ENCODE results near the gene TLK1. TPM values are rescaled to one million over a fixed set of nuclear protein-coding genes. Genes with fewer than 3 reads are reported as not detected.

TLK1 gene
- total RNA-seq, 1 donor from 2014 or later: 86.5 TPM

DNA sequence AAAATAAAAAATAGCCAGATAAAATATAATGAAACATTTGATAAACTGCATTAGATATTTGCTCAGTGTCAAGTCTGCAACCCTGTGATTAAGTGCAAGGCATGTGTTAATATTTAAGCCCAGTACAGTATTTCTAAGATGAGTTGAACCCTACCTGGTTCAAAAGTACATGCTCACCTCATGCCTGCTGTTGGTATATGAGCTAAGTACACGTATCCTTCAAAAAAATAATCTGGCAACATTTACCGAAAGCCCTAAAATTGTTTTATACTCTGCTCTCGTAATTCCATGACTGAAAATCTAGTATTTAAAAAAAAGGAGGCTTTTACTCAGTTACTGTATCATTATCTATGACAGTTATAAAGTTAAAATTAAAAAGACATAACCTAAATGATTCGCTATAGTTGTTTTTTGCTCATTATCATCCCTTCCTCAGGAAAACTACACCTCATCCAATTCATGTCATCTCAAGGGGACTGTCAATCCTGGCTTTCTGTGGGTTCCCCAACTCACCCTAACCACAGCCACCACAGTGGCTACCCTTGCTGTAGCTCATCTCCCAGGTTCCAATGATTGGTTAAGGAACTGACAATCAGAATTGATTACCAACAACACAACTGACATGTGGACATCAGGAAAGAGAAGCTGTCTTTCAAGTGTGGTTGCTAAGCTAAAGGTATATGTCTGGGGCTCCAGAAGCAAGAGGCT lies 10.6 kb downstream of the TLK1 start:
- DNase-seq (ENCODE audit: extremely low spot score, unreplicated experiment): no peak
- TF ChIP-seq, protein P1, sequence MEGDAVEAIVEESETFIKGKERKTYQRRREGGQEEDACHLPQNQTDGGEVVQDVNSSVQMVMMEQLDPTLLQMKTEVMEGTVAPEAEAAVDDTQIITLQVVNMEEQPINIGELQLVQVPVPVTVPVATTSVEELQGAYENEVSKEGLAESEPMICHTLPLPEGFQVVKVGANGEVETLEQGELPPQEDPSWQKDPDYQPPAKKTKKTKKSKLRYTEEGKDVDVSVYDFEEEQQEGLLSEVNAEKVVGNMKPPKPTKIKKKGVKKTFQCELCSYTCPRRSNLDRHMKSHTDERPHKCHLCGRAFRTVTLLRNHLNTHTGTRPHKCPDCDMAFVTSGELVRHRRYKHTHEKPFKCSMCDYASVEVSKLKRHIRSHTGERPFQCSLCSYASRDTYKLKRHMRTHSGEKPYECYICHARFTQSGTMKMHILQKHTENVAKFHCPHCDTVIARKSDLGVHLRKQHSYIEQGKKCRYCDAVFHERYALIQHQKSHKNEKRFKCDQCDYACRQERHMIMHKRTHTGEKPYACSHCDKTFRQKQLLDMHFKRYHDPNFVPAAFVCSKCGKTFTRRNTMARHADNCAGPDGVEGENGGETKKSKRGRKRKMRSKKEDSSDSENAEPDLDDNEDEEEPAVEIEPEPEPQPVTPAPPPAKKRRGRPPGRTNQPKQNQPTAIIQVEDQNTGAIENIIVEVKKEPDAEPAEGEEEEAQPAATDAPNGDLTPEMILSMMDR (IDR thresholded peaks at IDR 0.05): no peak
- Mint-ChIP-seq H3K27ac (ENCODE audit: unreplicated experiment) (no peak overlapping the region), H3K9me3 (ENCODE audit: unreplicated experiment) (no peaks in the 10 kb centered on the region), H3K4me3 (ENCODE audit: unreplicated experiment) (no peak overlapping the region), H3K27me3 (ENCODE audit: unreplicated experiment) (no peaks in the 10 kb centered on the region), H3K36me3 (ENCODE audit: unreplicated experiment) (peaks cover 2% of the 10 kb centered on the region), H3K4me1 (ENCODE audit: unreplicated experiment) (peaks cover 34% of the 10 kb centered on the region)

DNA sequence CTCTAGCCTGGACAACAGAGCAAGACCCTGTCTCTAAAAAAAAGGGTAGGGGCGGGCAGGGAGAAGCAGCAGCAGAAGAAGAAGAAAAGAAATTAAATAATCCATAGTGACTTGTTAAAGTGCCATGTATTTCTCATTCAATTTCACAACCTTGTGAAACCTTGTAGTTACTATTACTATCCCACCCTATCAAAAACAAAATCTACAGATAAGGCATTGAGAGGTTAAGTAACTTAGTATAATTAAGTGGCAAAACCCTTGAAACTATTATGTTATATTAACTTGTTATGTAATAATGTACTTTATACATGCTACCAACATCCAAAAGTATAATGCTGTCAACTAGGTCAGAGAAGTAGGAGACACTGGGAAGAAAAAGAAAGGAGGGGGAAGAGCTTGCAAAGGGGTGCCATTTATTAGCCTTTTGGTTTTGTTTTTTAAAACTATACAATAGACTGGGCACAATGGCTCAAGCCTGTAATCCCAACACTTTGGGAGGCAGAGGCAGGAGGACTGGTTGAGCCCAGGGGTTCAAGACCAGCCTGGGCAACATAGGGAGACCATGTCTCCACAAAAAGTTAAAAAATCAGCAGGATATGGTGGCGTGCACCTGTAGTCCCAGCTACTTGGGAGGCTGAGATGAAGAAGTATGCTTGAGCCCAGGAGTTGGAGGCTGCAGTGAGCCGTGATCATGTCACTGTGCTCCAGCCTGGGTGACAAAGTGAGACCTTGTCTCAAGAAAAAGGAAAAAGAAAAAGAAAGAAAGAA lies 11.3 kb downstream of the TLK1 start:
- H3K27me3 Mint-ChIP-seq (ENCODE audit: unreplicated experiment): no peaks in the 10 kb centered on the region
- TF ChIP-seq, protein P1 (IDR thresholded peaks at IDR 0.05): no peak

DNA sequence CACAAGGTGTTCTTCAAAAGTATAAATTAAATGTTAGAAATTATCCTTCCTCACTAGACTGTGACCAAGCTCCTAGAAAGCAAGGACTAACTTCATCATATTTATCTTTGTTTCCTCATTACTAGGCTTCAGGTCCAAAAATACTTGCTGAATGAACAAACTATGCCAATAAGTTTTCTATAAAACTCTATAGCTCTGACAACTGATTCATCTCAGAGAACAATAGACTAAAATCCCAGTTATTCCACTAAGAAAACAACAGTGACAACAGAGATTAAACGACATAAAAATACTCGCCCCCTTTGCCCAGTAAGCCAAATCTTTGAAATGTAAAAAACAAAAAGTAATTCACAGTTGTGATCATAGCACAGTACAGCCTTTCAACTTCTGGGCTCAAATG lies 13.6 kb downstream of the TLK1 start:
- Mint-ChIP-seq H3K4me1 (ENCODE audit: unreplicated experiment) (peaks cover 32% of the 10 kb centered on the region), H3K36me3 (ENCODE audit: unreplicated experiment) (peaks cover 3% of the 10 kb centered on the region), H3K9me3 (ENCODE audit: unreplicated experiment) (no peaks in the 10 kb centered on the region), H3K4me3 (ENCODE audit: unreplicated experiment) (no peak overlapping the region), H3K27me3 (ENCODE audit: unreplicated experiment) (no peaks in the 10 kb centered on the region), H3K27ac (ENCODE audit: unreplicated experiment) (peak overlapping the region; percentile 1)
- no peak for DNase-seq (ENCODE audit: extremely low spot score, unreplicated experiment)
- TF ChIP-seq, protein P1 (IDR thresholded peaks at IDR 0.05): no peak

More for the DNA sequence above, 11.3 kb downstream of the TLK1 start:
- no peak overlapping the region for H3K27ac Mint-ChIP-seq (ENCODE audit: unreplicated experiment)
- H3K4me1 Mint-ChIP-seq (ENCODE audit: unreplicated experiment): peaks cover 32% of the 10 kb centered on the region
- H3K9me3 Mint-ChIP-seq (ENCODE audit: unreplicated experiment): no peaks in the 10 kb centered on the region
- peaks cover 5% of the 10 kb centered on the region for H3K36me3 Mint-ChIP-seq (ENCODE audit: unreplicated experiment)
- no peak for DNase-seq (ENCODE audit: extremely low spot score, unreplicated experiment)
- no peak overlapping the region for H3K4me3 Mint-ChIP-seq (ENCODE audit: unreplicated experiment)

DNA sequence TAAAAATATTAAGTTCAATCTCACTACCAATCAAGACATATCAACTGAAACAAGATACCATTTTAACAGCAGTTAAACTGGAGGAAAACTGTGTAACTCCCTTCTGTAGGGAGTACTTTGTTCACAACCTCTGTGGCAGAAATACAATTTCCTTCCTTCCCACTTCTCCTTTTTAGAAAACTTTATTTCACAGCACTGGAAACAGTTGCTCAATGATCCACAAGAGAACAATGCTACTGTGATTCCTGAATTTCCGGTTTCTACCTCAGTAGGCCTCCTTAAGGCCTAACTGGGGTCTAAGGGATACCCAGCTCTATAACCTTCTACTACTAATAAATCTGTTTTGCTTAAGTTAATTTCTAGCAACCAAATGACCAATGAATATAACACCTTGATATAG lies 14.1 kb downstream of the TLK1 start:
- H3K9me3 Mint-ChIP-seq (ENCODE audit: unreplicated experiment): no peaks in the 10 kb centered on the region
- H3K4me3 Mint-ChIP-seq (ENCODE audit: unreplicated experiment): no peak overlapping the region
- H3K4me1 Mint-ChIP-seq (ENCODE audit: unreplicated experiment): peaks cover 36% of the 10 kb centered on the region
- H3K27ac Mint-ChIP-seq (ENCODE audit: unreplicated experiment): peak overlapping the region; percentile 1
- peaks cover 3% of the 10 kb centered on the region for H3K36me3 Mint-ChIP-seq (ENCODE audit: unreplicated experiment)
- H3K27me3 Mint-ChIP-seq (ENCODE audit: unreplicated experiment): no peaks in the 10 kb centered on the region
- TF ChIP-seq, protein P1 (IDR thresholded peaks at IDR 0.05): no peak
- no peak for DNase-seq (ENCODE audit: extremely low spot score, unreplicated experiment)

DNA sequence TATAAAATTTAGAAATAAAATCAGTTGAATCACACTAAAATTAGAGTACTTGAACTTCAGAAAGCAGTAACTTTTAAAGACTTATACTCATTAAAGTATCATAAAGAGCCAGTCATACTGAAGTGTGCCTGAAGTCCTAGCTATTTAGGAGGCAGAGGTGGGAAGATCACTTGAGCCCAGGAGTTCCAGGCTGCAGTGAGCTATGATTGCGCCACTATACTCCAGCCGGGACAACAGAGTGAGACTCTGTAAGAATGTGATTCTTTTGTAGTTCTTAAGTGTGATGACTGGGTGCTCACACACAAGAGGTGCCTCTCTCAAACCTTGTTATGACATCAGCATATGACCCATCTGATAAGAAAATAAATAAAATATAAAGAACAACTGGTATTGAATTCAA lies 14.6 kb downstream of the TLK1 start:
- H3K4me1 Mint-ChIP-seq (ENCODE audit: unreplicated experiment): peaks cover 42% of the 10 kb centered on the region
- TF ChIP-seq, protein P1 (IDR thresholded peaks at IDR 0.05): no peak
- no peaks in the 10 kb centered on the region for H3K27me3 Mint-ChIP-seq (ENCODE audit: unreplicated experiment)
- no peaks in the 10 kb centered on the region for H3K9me3 Mint-ChIP-seq (ENCODE audit: unreplicated experiment)
- H3K36me3 Mint-ChIP-seq (ENCODE audit: unreplicated experiment): peaks cover 3% of the 10 kb centered on the region
- H3K4me3 Mint-ChIP-seq (ENCODE audit: unreplicated experiment): no peak overlapping the region
- DNase-seq (ENCODE audit: extremely low spot score, unreplicated experiment): no peak
- H3K27ac Mint-ChIP-seq (ENCODE audit: unreplicated experiment): no peak overlapping the region
